ENCODE data around the gene ITM2B. TPM values are rescaled to one million over a fixed set of nuclear protein-coding genes. Genes with fewer than 3 reads are reported as not detected.
A peak's percentile ranks its signal among the peaks of the same experiment; 100 is the strongest.

ITM2B gene
- total RNA-seq (2013; cell fraction: nucleolus; rRNA removed) = 1.9 and 2.3 TPM in 2 replicates
- total RNA-seq (2014; rRNA removed) (2.7 and 3.2 TPM in 2 replicates), total RNA-seq (2014; rRNA removed; fragmentation: Illumina TruSeq; extraction: Trizol) (4.6 and 4.8 TPM in 2 replicates), total RNA-seq (2021) (6.8 and 7.2 TPM in 2 replicates), polyA plus RNA-seq (2011; rRNA removed) (18.1 and 22.6 TPM in 2 replicates), polyA plus RNA-seq (2014; fragmentation: Illumina TruSeq; extraction: Trizol) (6.4 and 10.4 TPM in 2 replicates), polyA plus RNA-seq (2014; fragmentation: Nextera tagmentation; extraction: Ambion mirVana) (1 to 10 TPM; 3.3 to 5.0 TPM), polyA plus RNA-seq (2014; rRNA removed) (2.5 and 4.6 TPM in 2 replicates), polyA plus RNA-seq (2016; fragmentation: Nextera tagmentation; extraction: Ambion mirVana) (1 to 10 TPM; 4.5 to 5.0 TPM), polyA minus RNA-seq (2011; rRNA and poly(A)+ RNA removed) (2.6 and 6.4 TPM in 2 replicates), Bru-seq, nascent RNA (percentile 56 among the genes with signal in this experiment), BruChase-seq, experiment 1, labeled RNA remaining after a 6-hour chase (percentile 46 among the genes with signal in this experiment), BruChase-seq, experiment 2, labeled RNA remaining after a 2-hour chase (percentile 44 among the genes with signal in this experiment)
- polyA plus RNA-seq (2011; ENCODE audit: low read depth) = 9.4 TPM
- polyA plus RNA-seq (2011; cell fraction: cytosol; rRNA removed) = 7.1 and 10.4 TPM in 2 replicates
- 4.8 and 6.8 TPM in 2 replicates for polyA plus RNA-seq (2011; cell fraction: nucleus; rRNA removed)
- 17.1 and 24.4 TPM in 2 replicates for polyA plus RNA-seq (2012)
- polyA minus RNA-seq (2011; cell fraction: cytosol; rRNA and poly(A)+ RNA removed) = 3.3 and 6.5 TPM in 2 replicates
- 0.60 and 0.77 TPM in 2 replicates for polyA minus RNA-seq (2011; cell fraction: nucleus; rRNA and poly(A)+ RNA removed)
- long read RNA-seq, experiment 1, full-length matches to known transcripts = 19 of 19 reads
- long read RNA-seq, experiment 1, partial matches to known transcripts = 0 of 19 reads
- long read RNA-seq, experiment 1, other reads (novel, unspliced or antisense) = 0 of 19 reads
- long read RNA-seq, experiment 2, full-length matches to known transcripts = 38 of 42 reads
- long read RNA-seq, experiment 2, partial matches to known transcripts = 4 of 42 reads
- long read RNA-seq, experiment 2, other reads (novel, unspliced or antisense) = 0 of 42 reads

GRCh38 chr13:48233046-48233888 lies at the start of gene ITM2B:
Gene ITM2B (plus strand): TSS chr13:48233206. CDS start chr13:48233361, 155 bp downstream.
- Histone ChIP-seq H3K9me3 (replicated peaks; ENCODE audit: control insufficient read depth, insufficient read depth, low read length) (no peaks in the 10 kb centered on the region), H3K4me2 (ENCODE audit: control insufficient read depth, insufficient read depth) (peak within 1 kb of the TSS; percentile 96), H3K9ac (ENCODE audit: control insufficient read depth, insufficient read depth, low read length) (peak within 1 kb of the TSS; percentile 41), H3K36me3 (ENCODE audit: control insufficient read depth in 2 of 2, insufficient read depth in 2 of 2, low read length in 1 of 2) (no peaks in the 10 kb centered on the region), H3K4me1 (ENCODE audit: control insufficient read depth, insufficient read depth, low read length) (peaks cover 8% of the 10 kb centered on the region), H4K20me1 (ENCODE audit: control insufficient read depth, insufficient read depth) (0 out of 2 replicates have a peak, but pooled peaks cover 6% of the 10 kb centered on the region), H3K4me3 (peak within 1 kb of the TSS; percentile 86), H3K27ac (ENCODE audit: control insufficient read depth, insufficient read depth) (no peak within 1 kb of the TSS), H3K79me2 (ENCODE audit: control insufficient read depth, insufficient read depth, low read length) (no peaks in the 10 kb centered on the region), H3K27me3 (replicated peaks in 1 of 2; ENCODE audit: control insufficient read depth in 2 of 2, insufficient read depth in 2 of 2, low read length in 1 of 2) (peaks cover 6 to 8% of the 10 kb centered on the region in 2 experiments), H2AFZ (ENCODE audit: control insufficient read depth, low read depth, low read length) (peak within 1 kb of the TSS; percentile 76)
- no TSS peak for BruUV-seq (replicated peaks)
- peak; percentile 79 for ATAC-seq
- SMC1A ChIA-PET (ENCODE audit: uncharacterized antibody, unreplicated experiment) = interaction anchor here (1.4 to 2.0 kb wide), 2 partner anchors 106 to 346 kb away, joined by 3 to 8 read pairs; no protein-coding TSS in a partner anchor
- intact Hi-C loops (cut with micrococcal nuclease; ENCODE audit: unreplicated experiment) = loop anchor here (2.0 to 10.0 kb wide), 2 partner anchors 106 to 1992 kb away; no protein-coding TSS in a partner anchor
- 1% methylated on average over 78 of the region's 94 CpGs for WGBS (ENCODE audit: insufficient coverage, insufficient replicate concordance, low lambda C conversion rate, missing lambda C conversion rate)
- in situ Hi-C loops (cut with MboI) = no loop called here
- RAD21 ChIA-PET (ENCODE audit: unreplicated experiment) = interaction anchor here (0.6 to 1.9 kb wide), 4 partner anchors 99 to 347 kb away, joined by 3 to 5 read pairs (median 3); no protein-coding TSS in a partner anchor
- peak; percentile 59 for FAIRE-seq
- CTCF ChIA-PET = interaction anchor here (1.0 to 2.1 kb wide), 5 partner anchors 18 to 347 kb away, joined by 3 to 17 read pairs (median 4); no protein-coding TSS in a partner anchor
- no peak for DNase-seq (ENCODE audit: low read depth, low spot score)
- POLR2A ChIA-PET = no interaction called here
- TF ChIP-seq ETV6 (conservative IDR thresholded peaks at IDR 0.05 in 1 of 2, IDR thresholded peaks at IDR 0.05 in 1 of 2; ENCODE audit: borderline replicate concordance in 1 of 2, low read depth in 1 of 2) (no peak), IRF5 (IDR thresholded peaks at IDR 0.05; ENCODE audit: borderline replicate concordance) (no peak), POLR2A (IDR thresholded peaks at IDR 0.05; ENCODE audit: low read depth, low read length) (peak; percentile 57; the same call in 1 of the 2 replicates), LARP7 (IDR thresholded peaks at IDR 0.05) (peak; percentile 81; the same call in 1 of the 2 replicates), STAT1 (conservative IDR thresholded peaks at IDR 0.05) (0 out of 2 replicates have a peak, but pooled peaks have one; percentile 25), RAD21 (IDR thresholded peaks at IDR 0.05; ENCODE audit: insufficient read depth, low read depth, low read length) (0 out of 2 replicates have a peak, but pooled peaks have one; percentile 24), BCL3 (IDR thresholded peaks at IDR 0.05; ENCODE audit: borderline replicate concordance, insufficient read depth, low read depth, low read length, poor library complexity, severe bottlenecking) (no peak), GATAD2B (conservative IDR thresholded peaks at IDR 0.05; ENCODE audit: low read depth) (peak; percentile 82), NBN (IDR thresholded peaks at IDR 0.05) (0 out of 2 replicates have a peak, but pooled peaks have one; percentile 28), ZNF687 (IDR thresholded peaks at IDR 0.05) (no peak)

All from GM12878 (cell line).